GM19438 (cell line): Measurements from ENCODE around the gene P2RY8.
A peak's percentile ranks its signal among the peaks of the same experiment; 100 is the strongest.

Experiments
- ATAC-seq: cut with Tn5 transposase; IDR thresholded peaks from one replicate; pipeline ENCODE4 v1.9.1; 2021; ENCODE audit warnings: low read depth; ENCODE audit not compliant: unreplicated experiment

The P2RY8 gene

DNA sequence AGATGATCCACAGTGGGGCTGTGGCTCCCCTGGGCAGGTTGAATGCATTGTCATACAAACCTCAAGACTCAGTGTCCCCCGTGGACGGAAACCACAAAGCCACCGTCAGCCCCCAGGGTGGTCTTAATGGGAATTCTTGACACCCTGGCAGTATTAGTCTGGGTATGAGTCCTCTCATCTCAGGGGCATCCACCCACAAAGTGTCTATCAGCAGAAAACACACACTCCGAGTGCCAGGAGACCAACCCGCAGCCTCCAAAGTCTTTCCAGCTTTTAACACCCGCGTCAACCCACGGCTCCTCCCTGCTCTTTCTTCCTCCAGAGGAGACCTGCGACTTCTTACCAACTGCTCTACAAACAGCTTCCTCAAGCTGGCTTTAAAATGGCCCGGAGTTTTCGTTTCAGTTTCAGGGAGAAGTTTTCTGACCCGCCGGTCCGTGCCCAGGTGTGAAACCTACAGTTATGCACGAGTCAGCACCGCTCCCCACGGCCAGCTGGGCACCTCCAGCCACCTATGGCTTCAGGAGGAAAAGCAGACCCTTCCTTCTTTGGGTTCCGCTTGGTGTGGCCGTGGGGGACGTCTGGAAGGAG lies 69.9 kb downstream of the P2RY8 start:
- ATAC-seq, result peak; percentile 42

GRCh38 chrX:1466232-1466661 lies 70.7 kb downstream of the P2RY8 start:
- no peak for ATAC-seq

GRCh38 chrX:1465286-1466231 lies 71.4 kb downstream of the P2RY8 start:
- ATAC-seq, result no peak

- ATAC-seq, result no peak
These were observed 72.1 kb downstream of the P2RY8 start for GRCh38 chrX:1464971-1465285.

DNA sequence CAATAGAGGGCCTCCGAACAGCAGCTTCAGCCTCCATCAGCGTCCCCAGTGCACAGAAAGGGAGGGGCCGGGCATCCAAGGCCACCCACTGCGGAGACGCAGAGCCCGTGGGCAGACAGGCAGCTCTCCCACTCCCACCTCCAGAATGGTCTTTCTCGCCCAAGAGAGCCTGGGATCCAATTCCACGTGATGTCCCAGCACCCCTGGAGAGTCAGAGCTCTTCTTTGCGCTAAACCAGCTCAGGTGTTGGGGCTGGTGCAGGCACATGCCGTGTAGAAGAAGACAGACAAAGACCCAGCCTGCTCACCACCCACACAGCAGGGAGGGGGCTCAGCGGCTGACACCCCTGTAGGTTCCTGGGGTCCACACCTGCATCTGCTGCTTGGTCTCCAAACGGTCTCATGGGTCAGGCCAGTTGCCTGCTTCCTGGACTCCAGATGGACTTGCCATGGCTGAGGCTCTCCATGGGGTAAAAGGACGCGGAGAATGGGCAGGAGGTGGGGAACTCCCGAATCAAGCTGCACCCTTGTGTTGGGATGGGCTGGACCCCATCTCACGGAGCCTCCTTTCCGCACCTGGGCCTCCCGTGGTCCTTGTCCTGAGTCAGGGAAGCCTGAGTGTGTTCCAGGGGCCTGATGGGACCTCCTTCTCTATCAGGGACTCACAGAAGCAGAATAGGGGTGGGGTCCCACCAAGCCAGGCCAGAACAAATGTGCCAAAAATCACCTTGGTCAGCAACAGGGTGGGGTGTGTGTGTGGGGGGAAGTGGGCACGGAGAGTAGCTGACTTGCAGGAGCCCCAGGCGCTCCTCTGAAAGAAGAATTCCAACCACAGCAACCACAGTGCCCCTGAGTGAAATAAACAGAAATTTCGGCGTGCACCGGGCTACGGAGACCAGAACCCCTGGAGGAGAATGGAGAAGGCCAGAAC lies 72.7 kb downstream of the P2RY8 start:
- ATAC-seq, result no peak

DNA sequence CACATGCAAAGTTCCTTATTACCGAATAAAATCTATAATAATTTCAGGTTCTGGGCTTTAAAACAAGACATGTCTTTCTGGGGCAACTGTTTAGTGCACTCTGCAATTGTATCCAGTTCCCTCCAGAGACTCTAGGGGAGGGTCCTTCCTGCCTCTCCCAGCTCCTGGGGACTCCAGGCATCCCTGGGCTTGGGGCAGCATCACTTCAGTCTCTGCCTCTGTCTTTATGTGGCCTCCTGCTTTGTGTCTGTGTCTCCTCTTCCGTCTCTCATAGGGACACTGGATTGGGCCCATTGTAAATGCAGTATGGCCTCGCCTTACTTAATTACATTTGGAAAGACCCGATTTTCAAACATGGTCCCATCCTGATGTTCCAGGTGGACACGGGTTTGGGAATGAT lies 73.4 kb downstream of the P2RY8 start:
- ATAC-seq, result no peak

DNA sequence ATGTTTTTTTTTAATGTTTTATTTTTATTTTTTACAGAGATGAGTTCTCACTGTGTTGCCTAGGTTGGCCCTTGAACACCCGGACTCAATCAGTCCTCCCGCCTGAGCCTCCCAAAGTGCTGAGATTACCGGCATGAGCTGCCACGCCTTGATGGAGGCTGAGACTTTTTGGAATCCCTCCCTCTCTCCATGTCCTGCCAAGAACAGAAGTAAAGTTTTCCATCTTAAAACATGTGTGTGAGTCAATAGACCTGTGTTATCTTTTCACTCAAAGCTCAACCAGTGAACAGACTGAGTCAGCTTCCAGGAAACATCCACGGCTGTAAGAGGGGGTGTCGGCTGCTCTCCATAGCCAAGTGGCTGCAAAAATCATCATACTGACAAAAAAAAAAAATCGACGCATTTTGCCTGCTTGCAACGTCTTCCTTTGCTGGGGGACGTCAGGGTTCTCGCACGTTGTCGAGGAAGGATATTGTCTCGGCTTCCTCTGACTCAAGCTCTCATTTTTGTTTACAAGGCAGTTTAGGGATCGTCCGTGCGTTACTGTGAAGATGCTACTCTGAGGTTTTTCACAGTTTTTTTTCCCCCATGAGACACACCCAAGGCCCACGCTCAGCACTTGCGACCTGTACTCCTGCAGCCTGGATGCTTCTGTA lies 74.3 kb downstream of the P2RY8 start:
- no peak for ATAC-seq

GRCh38 chrX:1462110-1462509 lies 74.9 kb downstream of the P2RY8 start:
- ATAC-seq, result no peak

DNA sequence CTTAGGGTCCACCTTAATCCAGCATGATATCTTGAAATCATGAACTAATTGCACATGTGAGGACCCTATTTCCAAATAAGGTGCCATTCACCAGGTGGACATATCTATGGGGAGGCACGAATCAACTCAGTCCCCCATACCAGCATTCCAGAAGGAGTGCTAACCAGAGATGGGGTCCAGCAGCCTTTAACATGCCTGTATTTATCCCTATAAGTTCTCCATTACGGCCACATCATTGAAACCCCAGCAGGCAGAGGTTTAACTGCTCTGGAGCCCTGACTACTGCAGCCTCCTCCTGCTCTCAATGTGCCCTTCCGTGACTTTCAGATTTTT lies 81.1 kb downstream of the P2RY8 start:
- no peak for ATAC-seq

GRCh38 chrX:1453951-1454785 lies 82.8 kb downstream of the P2RY8 start:
- ATAC-seq, result peak; percentile 37

GRCh38 chrX:1453395-1453783 lies 83.6 kb downstream of the P2RY8 start:
- ATAC-seq, result peak; percentile 1

DNA sequence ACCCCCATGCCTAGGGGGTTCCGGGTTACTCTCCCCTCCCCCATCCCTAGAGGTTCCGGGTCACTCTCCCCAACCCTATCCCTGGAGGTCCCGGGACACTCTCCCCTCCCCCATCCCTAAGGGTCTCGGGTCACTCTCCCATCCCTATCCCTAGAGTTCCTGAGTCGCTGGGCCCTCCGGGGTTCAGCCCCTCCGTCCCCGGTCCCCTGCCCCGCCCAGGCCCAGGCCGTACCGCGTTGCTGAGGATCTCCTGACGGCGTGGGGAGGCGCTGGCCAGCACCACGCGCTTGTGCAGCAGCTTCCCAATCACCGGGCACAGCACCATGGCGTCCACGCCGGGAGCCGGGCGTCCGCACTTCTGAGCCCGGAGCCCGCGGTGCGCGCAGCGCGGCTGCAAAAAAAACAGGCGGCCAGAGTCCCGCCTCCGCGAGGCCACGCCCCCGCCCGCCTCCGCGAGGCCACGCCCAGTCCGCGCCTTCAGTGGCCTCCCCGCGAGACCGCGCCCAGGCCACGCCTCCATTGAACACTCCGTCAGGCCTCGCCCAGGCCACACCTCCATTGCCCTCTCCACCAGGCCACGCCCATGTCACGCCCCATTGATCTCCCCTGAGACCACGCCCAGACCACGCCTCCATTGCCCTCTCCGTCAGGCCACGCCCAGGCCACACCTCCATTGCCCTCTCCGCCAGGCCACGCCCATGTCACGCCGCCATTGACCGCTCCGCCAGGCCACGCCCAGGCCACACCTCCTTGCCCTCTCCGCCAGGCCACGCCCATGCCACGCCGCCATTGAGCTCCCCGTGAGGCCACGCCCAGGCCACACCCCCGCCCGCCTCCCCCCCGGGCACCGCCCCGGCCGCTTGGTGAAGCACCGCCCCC lies 84.2 kb downstream of the P2RY8 start, which contains the start of gene ASMTL:
Gene ASMTL, minus strand, starts transcription at position 394 of the 879 bp plus-strand sequence. Its CDS starts 69 bp downstream, at position 325.
- peak; percentile 66 for ATAC-seq

GRCh38 chrX:1451661-1452515 lies 85.1 kb downstream of the P2RY8 start:
- ATAC-seq, result no peak

DNA sequence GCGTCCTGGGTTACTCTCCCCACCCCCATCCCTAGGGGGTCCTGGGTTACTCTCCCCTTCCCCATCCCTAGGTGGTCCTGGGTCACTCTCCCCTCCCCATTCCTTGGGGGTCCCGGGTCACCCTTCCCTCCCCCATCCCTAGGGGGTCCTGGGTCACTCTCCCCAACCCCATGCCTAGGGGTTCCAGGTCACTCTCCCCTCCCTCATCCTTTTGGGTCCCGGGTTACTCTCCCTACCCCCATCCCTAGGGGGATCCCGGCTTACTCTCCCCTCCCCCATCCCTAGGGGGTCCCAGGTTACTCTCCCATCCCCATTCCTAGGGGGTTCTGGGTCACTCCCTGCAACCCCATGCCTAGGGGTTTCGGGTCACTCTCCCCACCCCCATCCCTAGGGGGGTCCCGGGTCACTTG lies 85.7 kb downstream of the P2RY8 start:
- no peak for ATAC-seq

DNA sequence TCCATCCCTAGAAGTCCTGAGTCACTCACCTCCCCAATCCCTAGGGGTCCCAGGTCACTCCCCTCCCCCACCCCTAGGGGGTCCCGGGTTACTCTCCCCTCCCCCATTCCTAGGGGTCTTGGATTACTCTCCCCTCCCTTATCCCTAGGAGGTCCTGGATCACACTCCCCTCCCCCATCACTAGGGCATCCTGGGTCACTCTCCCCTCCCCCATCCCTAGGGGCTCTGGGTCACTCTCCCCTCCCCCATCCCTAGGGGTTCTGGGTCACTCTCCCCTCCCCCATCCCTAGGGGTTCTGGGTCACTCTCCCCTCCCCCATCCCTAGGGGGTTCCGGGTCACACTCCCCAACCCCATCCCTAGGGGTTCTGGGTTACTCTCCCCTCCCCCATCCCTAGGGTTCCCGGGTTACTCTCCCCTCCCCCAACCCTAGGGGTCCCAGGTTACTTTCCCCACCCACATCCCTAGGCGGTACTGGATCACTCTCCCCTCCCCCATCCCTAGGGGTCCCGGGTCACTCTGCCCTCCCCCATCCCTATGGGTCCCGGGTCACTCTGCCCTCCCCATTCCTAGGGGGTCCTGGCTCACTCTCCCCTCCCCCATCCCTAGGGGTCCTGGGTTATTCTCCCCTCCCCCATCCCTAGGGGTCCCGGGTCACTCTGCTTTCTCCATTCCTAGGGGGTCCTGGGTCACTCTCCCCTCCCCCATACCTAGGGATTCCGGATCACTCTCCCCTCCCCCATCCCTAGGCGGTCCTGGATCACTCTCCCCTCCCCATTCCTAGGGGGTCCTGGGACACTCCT lies 86.4 kb downstream of the P2RY8 start:
- ATAC-seq, result no peak

- ATAC-seq, result no peak
These were observed 87.2 kb downstream of the P2RY8 start for GRCh38 chrX:1449823-1450149.
